Muscle layer of colon (tissue), 2 donors: Measurements from ENCODE around the gene XXYLT1.

Experiments used
- H3K27ac ChIP-seq: one replicate; pipeline ENCODE4 v1.7.0; 2013; ENCODE audit warnings: low read depth, mild to moderate bottlenecking, low read length, moderate library complexity
- H3K27me3 ChIP-seq, 2 donors: one replicate each; pipeline ENCODE4 v1.7.0; 2013; ENCODE audit warnings: low read length in 2 of 2, mild to moderate bottlenecking in 2 of 2; ENCODE audit not compliant: insufficient read depth in 2 of 2, control insufficient read depth in 1 of 2
- H3K36me3 ChIP-seq: one replicate; pipeline ENCODE4 v1.7.0; 2013; ENCODE audit warnings: mild to moderate bottlenecking, low read length; ENCODE audit not compliant: insufficient read depth
- H3K4me1 ChIP-seq: one replicate; pipeline ENCODE4 v1.7.0; 2013; ENCODE audit warnings: mild to moderate bottlenecking, low read length; ENCODE audit not compliant: insufficient read depth
- H3K4me3 ChIP-seq, 2 donors: one replicate each; pipeline ENCODE4 v1.7.0; 2013; ENCODE audit warnings: low read length in 2 of 2, low read depth in 1 of 2, mild to moderate bottlenecking in 1 of 2, moderate library complexity in 1 of 2
- H3K9ac ChIP-seq: one replicate; pipeline ENCODE4 v1.7.0; 2013; ENCODE audit warnings: low read length
- H3K9me3 ChIP-seq: one replicate; pipeline ENCODE4 v1.7.0; 2013; ENCODE audit warnings: mild to moderate bottlenecking, low read length
- donor health status: abdominal sarcoma.
- donor health status: Adenocarcinoma of cecum.

XXYLT1 gene

DNA sequence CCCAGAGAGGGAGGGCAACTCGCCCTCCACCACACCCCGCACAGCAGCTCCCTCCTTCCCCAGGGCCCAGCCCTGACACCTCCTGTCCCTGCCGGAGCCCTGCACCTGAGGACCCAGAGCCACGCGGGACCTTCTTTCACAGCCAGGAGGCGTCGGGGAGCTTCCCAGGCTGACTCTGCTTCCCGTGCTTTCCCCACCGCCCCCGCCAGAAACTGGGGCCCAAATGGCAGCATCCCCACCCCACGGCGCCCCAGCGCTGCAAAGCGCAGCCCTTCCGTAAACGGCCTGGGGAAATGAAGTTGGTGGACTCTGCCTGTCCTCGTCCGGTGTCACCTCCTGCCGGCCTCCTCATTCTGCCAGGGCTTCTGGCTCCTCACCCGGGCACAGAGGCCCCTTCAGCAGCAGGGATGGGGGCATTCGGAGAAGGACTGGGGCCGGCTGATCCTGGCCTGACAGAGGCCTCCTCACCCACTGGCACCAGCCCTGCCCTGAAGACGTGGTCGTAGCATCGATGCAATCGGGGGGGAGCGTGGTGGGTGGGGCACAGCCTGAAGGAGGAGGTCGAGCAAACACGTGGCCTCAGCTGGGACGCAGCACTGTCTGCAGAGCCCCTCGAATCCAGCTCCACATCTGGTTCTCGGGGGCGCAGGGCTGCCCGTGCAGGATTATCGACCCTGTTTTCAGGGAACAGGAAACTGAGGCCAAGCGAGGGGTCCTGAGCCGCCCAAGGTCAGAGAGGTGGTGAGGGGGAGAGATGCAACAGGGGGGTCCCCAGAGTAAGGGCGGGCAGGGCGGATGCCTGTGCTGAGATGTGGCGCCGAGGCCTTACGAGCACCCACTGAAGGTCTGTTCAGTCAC lies 235.4 kb downstream of the XXYLT1 start:
- H3K36me3 ChIP-seq: no peaks in the 10 kb centered on the region
- no peak overlapping the region for H3K4me3 ChIP-seq
- H3K27me3 ChIP-seq: no peaks in the 10 kb centered on the region
- no peak overlapping the region for H3K9ac ChIP-seq
- H3K9me3 ChIP-seq: no peaks in the 10 kb centered on the region
- H3K27ac ChIP-seq: no peak overlapping the region
- H3K4me1 ChIP-seq: peaks cover 2% of the 10 kb centered on the region

GRCh38 chr3:195034541-195034940 lies 236.4 kb downstream of the XXYLT1 start:
- Histone ChIP-seq H3K36me3 (no peaks in the 10 kb centered on the region), H3K4me1 (peaks cover 5% of the 10 kb centered on the region), H3K4me3 (no peak overlapping the region), H3K27me3 (no peaks in the 10 kb centered on the region), H3K9ac (no peak overlapping the region), H3K27ac (no peak overlapping the region), H3K9me3 (no peaks in the 10 kb centered on the region)

DNA sequence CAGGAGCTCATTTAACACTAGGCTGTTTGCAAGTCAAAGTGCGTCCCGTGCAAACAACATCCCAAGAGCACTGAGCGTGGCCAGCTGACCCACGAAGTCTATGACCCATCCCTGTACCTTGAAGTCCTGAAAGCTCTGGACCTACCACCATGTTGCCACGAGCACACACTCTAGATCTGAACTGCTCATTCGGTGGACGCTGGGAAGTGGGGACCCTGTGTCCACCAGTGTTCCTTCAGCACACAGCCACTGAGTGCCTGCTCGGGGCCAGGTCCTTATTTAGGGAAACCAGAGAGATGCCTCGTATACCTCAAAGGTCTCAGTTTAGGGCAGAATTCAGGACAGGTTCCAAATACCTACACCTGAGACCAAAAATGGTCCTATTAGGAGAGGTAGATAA lies 236.9 kb downstream of the XXYLT1 start:
- no peaks in the 10 kb centered on the region for H3K27me3 ChIP-seq
- no peak overlapping the region for H3K27ac ChIP-seq
- H3K4me1 ChIP-seq: peaks cover 5% of the 10 kb centered on the region
- H3K9ac ChIP-seq: no peak overlapping the region
- H3K36me3 ChIP-seq: no peaks in the 10 kb centered on the region
- no peak overlapping the region for H3K4me3 ChIP-seq
- H3K9me3 ChIP-seq: no peaks in the 10 kb centered on the region

DNA sequence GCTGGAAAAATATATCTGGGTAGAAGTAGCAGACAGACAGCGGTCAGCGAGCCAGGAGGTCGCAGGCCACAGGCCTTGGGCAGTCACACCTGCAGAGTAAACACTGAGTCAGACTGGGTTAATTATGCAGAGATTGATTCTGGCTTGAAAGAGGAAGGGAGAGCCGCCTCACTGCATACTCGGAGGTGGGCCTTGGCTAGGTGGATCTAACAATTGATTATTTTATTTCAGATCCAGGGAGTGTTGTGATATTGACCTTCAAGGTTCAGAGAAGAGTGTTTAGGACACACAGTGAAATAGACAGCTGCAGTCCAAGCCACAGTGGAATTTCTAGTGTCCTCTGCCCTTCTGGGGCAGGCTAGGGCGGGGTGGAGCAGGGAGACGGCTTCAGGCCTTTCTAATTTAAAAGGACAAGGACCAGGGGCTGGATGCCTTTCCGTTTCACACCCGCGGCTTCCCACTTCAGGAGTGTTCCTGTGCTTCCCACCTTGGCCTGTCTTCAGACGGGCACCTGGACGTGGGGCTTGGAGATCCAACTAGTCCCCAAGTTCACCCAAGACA lies 237.3 kb downstream of the XXYLT1 start:
- Histone ChIP-seq H3K4me1 (peaks cover 5% of the 10 kb centered on the region), H3K27ac (no peak overlapping the region), H3K4me3 (no peak overlapping the region), H3K27me3 (no peaks in the 10 kb centered on the region), H3K9ac (no peak overlapping the region), H3K9me3 (no peaks in the 10 kb centered on the region), H3K36me3 (no peaks in the 10 kb centered on the region)

GRCh38 chr3:195032955-195033354 lies 238.0 kb downstream of the XXYLT1 start:
- Histone ChIP-seq H3K9ac (no peak overlapping the region), H3K27ac (no peak overlapping the region), H3K9me3 (no peaks in the 10 kb centered on the region), H3K27me3 (no peaks in the 10 kb centered on the region), H3K4me1 (peaks cover 5% of the 10 kb centered on the region), H3K36me3 (no peaks in the 10 kb centered on the region), H3K4me3 (no peak overlapping the region)

DNA sequence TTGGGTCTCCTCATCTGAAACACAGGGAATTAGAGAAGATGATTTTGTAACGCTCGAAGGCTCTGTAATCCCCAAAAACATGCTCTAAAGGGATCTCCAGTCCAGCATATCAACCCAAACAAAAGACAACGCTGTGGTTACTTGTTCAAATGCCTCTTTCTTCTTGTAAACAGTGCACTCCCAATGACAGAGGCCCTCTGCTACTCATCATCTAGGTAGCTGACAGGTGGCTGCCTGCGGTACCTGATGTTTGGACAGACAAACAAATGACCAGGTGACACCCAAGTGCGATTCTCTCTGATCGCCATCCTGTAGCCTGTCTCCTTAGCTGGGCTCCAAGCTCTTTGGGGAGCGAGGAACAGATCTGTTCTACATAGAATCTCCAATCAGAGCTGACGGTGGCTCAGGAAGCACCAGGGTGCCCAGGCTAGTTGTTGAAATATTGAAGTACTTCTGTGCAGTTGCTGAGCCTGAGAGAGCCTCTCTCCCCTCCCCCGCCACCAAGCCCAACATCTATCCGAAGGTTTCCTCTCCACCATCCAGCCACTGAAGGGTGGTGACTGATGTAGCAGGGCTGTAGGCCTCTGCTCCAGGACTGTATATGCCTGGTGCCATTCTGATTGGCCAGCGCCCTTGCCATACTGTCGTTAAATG lies 238.7 kb downstream of the XXYLT1 start:
- Histone ChIP-seq H3K4me1 (peaks cover 5% of the 10 kb centered on the region), H3K27me3 (no peaks in the 10 kb centered on the region), H3K36me3 (no peaks in the 10 kb centered on the region), H3K9ac (no peak overlapping the region), H3K9me3 (no peaks in the 10 kb centered on the region), H3K4me3 (no peak overlapping the region), H3K27ac (no peak overlapping the region)

- Histone ChIP-seq H3K9ac (no peak overlapping the region), H3K27me3 (no peaks in the 10 kb centered on the region), H3K36me3 (no peaks in the 10 kb centered on the region), H3K27ac (no peak overlapping the region), H3K9me3 (no peaks in the 10 kb centered on the region), H3K4me1 (peaks cover 5% of the 10 kb centered on the region), H3K4me3 (no peak overlapping the region)
These were observed 239.4 kb downstream of the XXYLT1 start for GRCh38 chr3:195031574-195032003.

DNA sequence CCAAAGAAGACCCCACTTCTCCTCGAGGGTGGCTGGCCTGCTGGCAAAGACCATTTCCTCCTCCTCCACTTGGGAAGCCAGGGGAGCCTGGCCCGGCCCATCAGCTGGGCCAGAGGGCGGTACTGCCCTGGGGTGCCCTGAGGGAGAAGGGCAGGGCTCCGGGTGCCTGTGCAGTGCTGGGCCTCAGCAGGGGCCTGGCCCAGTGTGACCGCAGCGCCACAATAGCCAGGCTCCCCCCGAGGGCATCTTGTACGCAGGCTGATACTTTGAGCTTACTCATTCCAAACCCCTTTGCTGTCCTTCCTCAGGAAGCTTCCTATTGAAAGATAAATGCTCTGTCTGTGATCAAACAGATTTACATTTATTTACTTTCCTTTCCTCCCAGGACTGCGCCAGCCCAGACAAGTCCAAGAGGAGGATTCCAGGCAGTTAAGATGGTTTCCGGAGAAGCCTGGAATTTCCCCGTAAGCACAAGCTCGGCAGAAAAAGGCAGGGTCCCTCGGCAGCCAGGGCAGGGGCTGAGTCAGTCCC lies 240.1 kb downstream of the XXYLT1 start:
- H3K27ac ChIP-seq: no peak overlapping the region
- H3K9ac ChIP-seq: no peak overlapping the region
- H3K36me3 ChIP-seq: no peaks in the 10 kb centered on the region
- no peaks in the 10 kb centered on the region for H3K27me3 ChIP-seq
- no peaks in the 10 kb centered on the region for H3K9me3 ChIP-seq
- H3K4me1 ChIP-seq: peaks cover 5% of the 10 kb centered on the region
- no peak overlapping the region for H3K4me3 ChIP-seq

GRCh38 chr3:195028877-195029606 lies 241.9 kb downstream of the XXYLT1 start:
- no peaks in the 10 kb centered on the region for H3K36me3 ChIP-seq
- H3K4me3 ChIP-seq: no peak overlapping the region
- H3K4me1 ChIP-seq: peaks cover 5% of the 10 kb centered on the region
- H3K27ac ChIP-seq: no peak overlapping the region
- no peak overlapping the region for H3K9ac ChIP-seq
- no peaks in the 10 kb centered on the region for H3K9me3 ChIP-seq
- no peaks in the 10 kb centered on the region for H3K27me3 ChIP-seq

- no peak overlapping the region for H3K27ac ChIP-seq
- no peaks in the 10 kb centered on the region for H3K9me3 ChIP-seq
- H3K9ac ChIP-seq: no peak overlapping the region
- peaks cover 5% of the 10 kb centered on the region for H3K4me1 ChIP-seq
- no peaks in the 10 kb centered on the region for H3K27me3 ChIP-seq
- H3K4me3 ChIP-seq: no peak overlapping the region
- no peaks in the 10 kb centered on the region for H3K36me3 ChIP-seq
These were observed 245.1 kb downstream of the XXYLT1 start for GRCh38 chr3:195025884-195026200.
